WTC11 (cell line): ENCODE measurements around the gene CADM1. TPM values are rescaled to one million over a fixed set of nuclear protein-coding genes. Genes with fewer than 3 reads are reported as not detected.

Source experiments
- ATAC-seq: fragments of 200-7000 bp; cut with Tn5 transposase; 2 replicates; pipeline ENCODE4 v1.10.0; 2021; ENCODE audit warnings: mild to moderate bottlenecking, moderate library complexity
- CTCF ChIA-PET: fragments of 300-600 bp; sonication (Branson Sonifier 250); formaldehyde crosslinking; loops from one replicate; lab custom pipeline; 2021; ENCODE audit warnings: antibody characterized with exemption; lab: Charles Lee
- POLR2A ChIA-PET: fragments of 350-600 bp; sonication (Branson Sonifier 250); formaldehyde crosslinking; loops from one replicate; lab custom pipeline; 2021; ENCODE audit warnings: antibody characterized with exemption; lab: Charles Lee
- DNase-seq: peaks from one replicate; pipeline ENCODE4 v3.0.0; 2021; ENCODE audit warnings: low spot score
- H3K27ac Mint-ChIP-seq: 2 replicates; pipeline ENCODE4 v1.8.0; 2021; ENCODE audit warnings: mixed read lengths
- H3K27me3 Mint-ChIP-seq: 2 replicates; pipeline ENCODE4 v1.8.0; 2021; ENCODE audit warnings: low read depth, mild to moderate bottlenecking, moderate library complexity, mixed read lengths
- H3K36me3 Mint-ChIP-seq: 2 replicates; pipeline ENCODE4 v1.8.0; 2021; ENCODE audit warnings: mixed read lengths
- H3K4me1 Mint-ChIP-seq: 2 replicates; pipeline ENCODE4 v1.8.0; 2022; ENCODE audit warnings: mixed read lengths
- H3K4me3 Mint-ChIP-seq: 2 replicates; pipeline ENCODE4 v1.8.0; 2021; ENCODE audit warnings: mild to moderate bottlenecking, moderate library complexity, mixed read lengths
- H3K9me3 Mint-ChIP-seq: 2 replicates; pipeline ENCODE4 v1.8.0; 2021; ENCODE audit warnings: mixed read lengths
- ELF4 ChIP-seq: sonication (generic); formaldehyde crosslinking; IDR thresholded peaks from 2 replicates; pipeline ENCODE4 v1.8.1; 2022; ENCODE audit warnings: low read depth, mild to moderate bottlenecking, moderate library complexity, missing genetic modification reagents
- ETV6 ChIP-seq: sonication (generic); formaldehyde crosslinking; IDR thresholded peaks from 2 replicates; pipeline ENCODE4 v1.8.1; 2022; ENCODE audit warnings: mild to moderate bottlenecking, missing genetic modification reagents
- GABPB1 ChIP-seq: sonication (generic); formaldehyde crosslinking; IDR thresholded peaks from 2 replicates; pipeline ENCODE4 v1.8.1; 2023; ENCODE audit warnings: mild to moderate bottlenecking, missing genetic modification reagents
- GTF2I ChIP-seq: fragments of 250-450 bp; sonication (Bioruptor Pico); conservative IDR thresholded peaks from 2 replicates; pipeline ENCODE4 v1.4.0; 2021; ENCODE audit warnings: mild to moderate bottlenecking
- NFATC4 ChIP-seq: fragments of 250-450 bp; sonication (Bioruptor Pico); IDR thresholded peaks from 2 replicates; pipeline ENCODE4 v1.9.0; 2021; ENCODE audit warnings: mild to moderate bottlenecking
- NR3C1 ChIP-seq: sonication (generic); formaldehyde crosslinking; conservative IDR thresholded peaks from 2 replicates; pipeline ENCODE4 v1.8.1; 2023; ENCODE audit warnings: low read depth, mild to moderate bottlenecking, missing genetic modification reagents
- RELA ChIP-seq: sonication (generic); formaldehyde crosslinking; IDR thresholded peaks from 2 replicates; pipeline ENCODE4 v1.8.1; 2022; ENCODE audit warnings: missing genetic modification reagents, mild to moderate bottlenecking, borderline replicate concordance
- RORB ChIP-seq: fragments of 250-450 bp; sonication (Bioruptor Pico); IDR thresholded peaks from 2 replicates; pipeline ENCODE4 v1.9.0; 2021; ENCODE audit warnings: mild to moderate bottlenecking
- SMAD3 ChIP-seq: sonication (generic); formaldehyde crosslinking; IDR thresholded peaks from 2 replicates; pipeline ENCODE4 v1.8.0; 2022; ENCODE audit warnings: missing genetic modification reagents, mild to moderate bottlenecking, borderline replicate concordance
- SOX15 ChIP-seq: fragments of 250-450 bp; sonication (Bioruptor Pico); IDR thresholded peaks from 2 replicates; pipeline ENCODE4 v1.9.0; 2021; ENCODE audit warnings: mild to moderate bottlenecking
- SP1 ChIP-seq: sonication (generic); formaldehyde crosslinking; conservative IDR thresholded peaks from 2 replicates; pipeline ENCODE4 v1.8.1; 2022; ENCODE audit warnings: missing genetic modification reagents
- TCF7 ChIP-seq: sonication (generic); formaldehyde crosslinking; IDR thresholded peaks from 2 replicates; pipeline ENCODE4 v1.8.0; 2022; ENCODE audit warnings: mild to moderate bottlenecking, low read depth, missing genetic modification reagents, moderate library complexity
- ZBTB21 ChIP-seq: sonication (generic); formaldehyde crosslinking; IDR thresholded peaks from 2 replicates; pipeline ENCODE4 v1.8.1; 2023; ENCODE audit warnings: mild to moderate bottlenecking, missing genetic modification reagents, borderline replicate concordance
- ZNF232 ChIP-seq: sonication (generic); formaldehyde crosslinking; IDR thresholded peaks from 2 replicates; pipeline ENCODE4 v1.8.0; 2022; ENCODE audit warnings: mild to moderate bottlenecking, missing genetic modification reagents
- ZNF317 ChIP-seq: sonication (generic); formaldehyde crosslinking; IDR thresholded peaks from 2 replicates; pipeline ENCODE4 v1.8.1; 2023; ENCODE audit warnings: low read depth, mild to moderate bottlenecking, moderate library complexity, missing genetic modification reagents, borderline replicate concordance
- ZNF671 ChIP-seq: fragments of 250-450 bp; sonication (Bioruptor Pico); IDR thresholded peaks from 2 replicates; pipeline ENCODE4 v1.8.0; 2021; ENCODE audit warnings: mild to moderate bottlenecking
- total RNA-seq: library from RNA; stranded (reverse); gene quantifications from 3 replicates; pipeline ENCODE4 v1.2.3, GENCODE V29; 2021
- TF ChIP-seq, protein P1 (sequence below): sonication (generic); formaldehyde crosslinking; IDR thresholded peaks from 2 replicates; pipeline ENCODE4 v1.8.0; 2022; ENCODE audit warnings: missing genetic modification reagents
- TF ChIP-seq, protein P2 (sequence below): sonication (generic); formaldehyde crosslinking; IDR thresholded peaks from 2 replicates; pipeline ENCODE4 v1.8.1; 2022; ENCODE audit warnings: low read depth, missing genetic modification reagents, borderline replicate concordance
- TF ChIP-seq, protein P3 (sequence below): fragments of 250-450 bp; sonication (Bioruptor Pico); IDR thresholded peaks from 2 replicates; pipeline ENCODE4 v1.9.0; 2021; ENCODE audit warnings: mild to moderate bottlenecking

CADM1 gene
- total RNA-seq, 1 experiment from 2014 or later: 26.8 TPM

DNA sequence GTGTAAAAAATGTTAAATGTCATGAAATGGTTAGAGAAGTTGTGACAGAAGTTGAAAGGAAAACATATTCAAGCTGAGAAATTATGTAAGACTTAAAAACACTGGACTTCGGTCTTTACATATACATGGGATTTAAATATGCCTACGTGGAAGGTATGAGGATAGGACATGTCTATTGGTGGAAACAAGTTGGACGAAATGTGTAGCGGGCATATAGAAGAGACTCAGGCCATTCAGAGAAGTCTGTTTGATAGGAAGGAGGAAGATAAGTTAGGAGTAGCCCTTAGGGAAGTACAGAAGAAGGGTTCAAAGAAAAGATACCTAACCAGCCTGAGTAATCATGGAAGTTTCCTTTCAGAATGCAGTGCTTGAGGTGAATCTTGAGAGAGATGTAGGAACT, 14.7 kb downstream of the CADM1 start (continued):
- no peak for TF ChIP-seq ZNF232 (CRISPR knock-in tag)
- TF ChIP-seq SP1 (CRISPR knock-in tag): no peak
- TF ChIP-seq RELA (CRISPR knock-in tag): no peak
- TF ChIP-seq NFATC4 (CRISPR knock-in tag): no peak

DNA sequence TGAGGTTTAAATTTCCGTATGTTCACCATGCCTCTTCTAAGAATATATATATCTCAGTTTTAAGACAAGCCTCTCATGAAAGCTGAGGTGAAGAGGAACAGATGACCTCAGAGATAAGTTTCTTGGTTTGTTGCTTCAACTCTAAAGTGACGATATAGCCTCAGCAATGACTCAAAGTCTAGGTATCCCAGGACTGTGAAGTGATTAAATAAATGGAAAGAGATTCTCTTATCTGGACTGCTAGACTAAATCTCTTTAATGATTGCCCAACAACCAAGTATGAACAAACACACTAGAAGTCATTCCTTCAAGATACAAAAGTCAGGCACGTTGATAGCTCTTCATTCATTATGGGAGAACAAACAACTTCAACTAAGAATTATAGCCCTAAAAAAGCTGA, 15.3 kb downstream of the CADM1 start:
- DNase-seq (no peak), ATAC-seq (no peak)
- POLR2A ChIA-PET: no interaction called here
- H3K36me3 Mint-ChIP-seq: no peaks in the 10 kb centered on the region
- CTCF ChIA-PET: no interaction called here
- H3K27ac Mint-ChIP-seq: no peak overlapping the region
- H3K27me3 Mint-ChIP-seq: peaks cover 3% of the 10 kb centered on the region; the same call in 1 of the 2 replicates
- H3K4me3 Mint-ChIP-seq: no peak overlapping the region
- peaks cover 7% of the 10 kb centered on the region for H3K4me1 Mint-ChIP-seq
- no peaks in the 10 kb centered on the region for H3K9me3 Mint-ChIP-seq
- TF ChIP-seq ZNF317 (CRISPR knock-in tag): no peak
- no peak for TF ChIP-seq NR3C1 (CRISPR knock-in tag)
- TF ChIP-seq, protein P1, sequence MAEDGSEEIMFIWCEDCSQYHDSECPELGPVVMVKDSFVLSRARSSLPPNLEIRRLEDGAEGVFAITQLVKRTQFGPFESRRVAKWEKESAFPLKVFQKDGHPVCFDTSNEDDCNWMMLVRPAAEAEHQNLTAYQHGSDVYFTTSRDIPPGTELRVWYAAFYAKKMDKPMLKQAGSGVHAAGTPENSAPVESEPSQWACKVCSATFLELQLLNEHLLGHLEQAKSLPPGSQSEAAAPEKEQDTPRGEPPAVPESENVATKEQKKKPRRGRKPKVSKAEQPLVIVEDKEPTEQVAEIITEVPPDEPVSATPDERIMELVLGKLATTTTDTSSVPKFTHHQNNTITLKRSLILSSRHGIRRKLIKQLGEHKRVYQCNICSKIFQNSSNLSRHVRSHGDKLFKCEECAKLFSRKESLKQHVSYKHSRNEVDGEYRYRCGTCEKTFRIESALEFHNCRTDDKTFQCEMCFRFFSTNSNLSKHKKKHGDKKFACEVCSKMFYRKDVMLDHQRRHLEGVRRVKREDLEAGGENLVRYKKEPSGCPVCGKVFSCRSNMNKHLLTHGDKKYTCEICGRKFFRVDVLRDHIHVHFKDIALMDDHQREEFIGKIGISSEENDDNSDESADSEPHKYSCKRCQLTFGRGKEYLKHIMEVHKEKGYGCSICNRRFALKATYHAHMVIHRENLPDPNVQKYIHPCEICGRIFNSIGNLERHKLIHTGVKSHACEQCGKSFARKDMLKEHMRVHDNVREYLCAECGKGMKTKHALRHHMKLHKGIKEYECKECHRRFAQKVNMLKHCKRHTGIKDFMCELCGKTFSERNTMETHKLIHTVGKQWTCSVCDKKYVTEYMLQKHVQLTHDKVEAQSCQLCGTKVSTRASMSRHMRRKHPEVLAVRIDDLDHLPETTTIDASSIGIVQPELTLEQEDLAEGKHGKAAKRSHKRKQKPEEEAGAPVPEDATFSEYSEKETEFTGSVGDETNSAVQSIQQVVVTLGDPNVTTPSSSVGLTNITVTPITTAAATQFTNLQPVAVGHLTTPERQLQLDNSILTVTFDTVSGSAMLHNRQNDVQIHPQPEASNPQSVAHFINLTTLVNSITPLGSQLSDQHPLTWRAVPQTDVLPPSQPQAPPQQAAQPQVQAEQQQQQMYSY: no peak
- no peak for TF ChIP-seq SP1 (CRISPR knock-in tag)
- TF ChIP-seq SMAD3 (CRISPR knock-in tag): no peak
- TF ChIP-seq, protein P2, sequence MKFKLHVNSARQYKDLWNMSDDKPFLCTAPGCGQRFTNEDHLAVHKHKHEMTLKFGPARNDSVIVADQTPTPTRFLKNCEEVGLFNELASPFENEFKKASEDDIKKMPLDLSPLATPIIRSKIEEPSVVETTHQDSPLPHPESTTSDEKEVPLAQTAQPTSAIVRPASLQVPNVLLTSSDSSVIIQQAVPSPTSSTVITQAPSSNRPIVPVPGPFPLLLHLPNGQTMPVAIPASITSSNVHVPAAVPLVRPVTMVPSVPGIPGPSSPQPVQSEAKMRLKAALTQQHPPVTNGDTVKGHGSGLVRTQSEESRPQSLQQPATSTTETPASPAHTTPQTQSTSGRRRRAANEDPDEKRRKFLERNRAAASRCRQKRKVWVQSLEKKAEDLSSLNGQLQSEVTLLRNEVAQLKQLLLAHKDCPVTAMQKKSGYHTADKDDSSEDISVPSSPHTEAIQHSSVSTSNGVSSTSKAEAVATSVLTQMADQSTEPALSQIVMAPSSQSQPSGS (CRISPR knock-in tag): no peak
- TF ChIP-seq ZNF671: no peak
- TF ChIP-seq ETV6: no peak

DNA sequence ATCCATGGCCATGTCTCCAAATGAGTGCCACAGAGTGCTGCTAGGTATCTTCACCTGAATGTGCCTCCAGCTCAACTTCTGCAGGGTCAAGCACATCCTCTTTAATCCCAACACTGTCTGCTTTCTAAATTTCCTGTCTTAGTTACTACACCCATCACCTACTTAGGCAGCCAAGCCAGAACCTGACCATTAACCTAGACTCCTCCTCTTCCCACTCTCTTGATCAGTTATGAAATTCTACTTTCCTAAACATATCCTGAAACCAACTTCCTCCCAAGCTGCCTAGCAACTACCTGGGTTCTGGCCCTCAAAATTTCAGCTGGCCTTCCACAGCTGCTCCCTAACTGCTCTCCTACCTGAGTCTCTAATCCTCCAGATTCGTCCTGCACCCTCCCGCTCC, 22.7 kb downstream of the CADM1 start:
- POLR2A ChIA-PET: no interaction called here
- CTCF ChIA-PET: no interaction called here
- no peak for DNase-seq
- no peaks in the 10 kb centered on the region for H3K36me3 Mint-ChIP-seq
- no peak overlapping the region for H3K27ac Mint-ChIP-seq
- TF ChIP-seq, protein P3, sequence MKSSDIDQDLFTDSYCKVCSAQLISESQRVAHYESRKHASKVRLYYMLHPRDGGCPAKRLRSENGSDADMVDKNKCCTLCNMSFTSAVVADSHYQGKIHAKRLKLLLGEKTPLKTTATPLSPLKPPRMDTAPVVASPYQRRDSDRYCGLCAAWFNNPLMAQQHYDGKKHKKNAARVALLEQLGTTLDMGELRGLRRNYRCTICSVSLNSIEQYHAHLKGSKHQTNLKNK: no peak
- TF ChIP-seq SP1 (CRISPR knock-in tag): no peak
- TF ChIP-seq TCF7: no peak
- no peak for TF ChIP-seq NFATC4 (CRISPR knock-in tag)
- no peak for TF ChIP-seq ELF4 (CRISPR knock-in tag)
- no peak for TF ChIP-seq GABPB1 (CRISPR knock-in tag)
- TF ChIP-seq ZBTB21: no peak
- no peak for TF ChIP-seq ZNF232 (CRISPR knock-in tag)
- TF ChIP-seq GTF2I (CRISPR knock-in tag): no peak
- TF ChIP-seq SOX15 (CRISPR knock-in tag): no peak
- TF ChIP-seq RORB (CRISPR knock-in tag): no peak
- TF ChIP-seq, all 79 proteins: peak for 0
- ATAC-seq: no peak
- H3K27me3 Mint-ChIP-seq: peaks cover 39% of the 10 kb centered on the region
- H3K4me3 Mint-ChIP-seq: no peak overlapping the region
- H3K9me3 Mint-ChIP-seq: no peaks in the 10 kb centered on the region
- peaks cover 18% of the 10 kb centered on the region for H3K4me1 Mint-ChIP-seq
